GM13976 (cell line): ENCODE data around the gene LMX1A.

Experiments used
- DNase-seq: peaks from one replicate; pipeline ENCODE4 v3.0.0; 2012; ENCODE audit warnings: low spot score
- in situ Hi-C: fragments of 300-500 bp; cut with MboI; formaldehyde crosslinking; loops from one replicate; pipeline ENCODE4 v1.12.0; 2022; ENCODE audit warnings: low sequenced_read_pairs, mixed read lengths, inconsistent platforms; ENCODE audit not compliant: unreplicated experiment
- TF ChIP-seq, protein P1 (sequence below): IDR thresholded peaks from 2 replicates; pipeline ENCODE4 v1.5.1; 2012; ENCODE audit warnings: borderline replicate concordance, mild to moderate bottlenecking; ENCODE audit not compliant: insufficient read depth; ENCODE audit errors: extremely low read depth, missing control alignments, control extremely low read depth

Gene LMX1A

DNA sequence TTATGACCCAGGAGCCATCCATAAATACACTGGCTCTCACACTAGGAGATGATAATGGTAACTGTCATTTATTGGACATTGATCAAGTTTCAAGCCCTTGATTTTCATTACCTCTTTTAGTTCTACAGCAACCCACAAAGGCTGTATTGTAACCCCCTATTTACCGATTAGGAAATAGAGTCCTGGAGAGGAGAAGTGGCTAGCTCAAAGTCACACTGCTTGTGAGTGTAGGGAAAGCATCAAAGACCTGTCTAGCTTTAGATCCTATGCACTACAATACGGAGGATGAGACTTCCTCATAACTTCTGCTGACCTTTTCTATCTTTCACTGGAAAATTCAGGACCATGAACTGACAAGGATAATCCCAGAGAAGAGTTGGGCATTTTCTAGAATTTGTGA is 115.2 kb downstream of the LMX1A start:
- in situ Hi-C loops, result no loop called here
- TF ChIP-seq, protein P1, sequence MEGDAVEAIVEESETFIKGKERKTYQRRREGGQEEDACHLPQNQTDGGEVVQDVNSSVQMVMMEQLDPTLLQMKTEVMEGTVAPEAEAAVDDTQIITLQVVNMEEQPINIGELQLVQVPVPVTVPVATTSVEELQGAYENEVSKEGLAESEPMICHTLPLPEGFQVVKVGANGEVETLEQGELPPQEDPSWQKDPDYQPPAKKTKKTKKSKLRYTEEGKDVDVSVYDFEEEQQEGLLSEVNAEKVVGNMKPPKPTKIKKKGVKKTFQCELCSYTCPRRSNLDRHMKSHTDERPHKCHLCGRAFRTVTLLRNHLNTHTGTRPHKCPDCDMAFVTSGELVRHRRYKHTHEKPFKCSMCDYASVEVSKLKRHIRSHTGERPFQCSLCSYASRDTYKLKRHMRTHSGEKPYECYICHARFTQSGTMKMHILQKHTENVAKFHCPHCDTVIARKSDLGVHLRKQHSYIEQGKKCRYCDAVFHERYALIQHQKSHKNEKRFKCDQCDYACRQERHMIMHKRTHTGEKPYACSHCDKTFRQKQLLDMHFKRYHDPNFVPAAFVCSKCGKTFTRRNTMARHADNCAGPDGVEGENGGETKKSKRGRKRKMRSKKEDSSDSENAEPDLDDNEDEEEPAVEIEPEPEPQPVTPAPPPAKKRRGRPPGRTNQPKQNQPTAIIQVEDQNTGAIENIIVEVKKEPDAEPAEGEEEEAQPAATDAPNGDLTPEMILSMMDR, result no peak
- no peak for DNase-seq

DNA sequence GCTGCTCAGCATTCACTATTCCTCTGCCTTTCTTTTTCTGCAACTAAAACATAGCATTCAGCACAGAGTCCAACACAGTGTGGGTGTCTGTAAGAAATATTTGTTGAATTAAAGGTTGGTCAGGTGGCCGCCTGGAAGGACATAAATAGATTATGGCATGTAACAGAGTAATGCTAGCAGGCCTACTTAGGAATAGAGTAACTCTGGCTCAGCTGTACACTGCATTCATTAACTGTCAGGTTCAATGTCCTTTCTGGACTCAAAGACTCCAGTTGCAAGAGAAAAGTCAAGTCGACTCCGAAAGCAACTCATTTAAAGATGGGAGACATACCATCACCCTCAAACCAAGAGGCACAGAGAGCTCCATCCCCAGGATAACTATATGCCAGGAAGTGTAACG is 116.0 kb downstream of the LMX1A start:
- in situ Hi-C loops, result no loop called here
- TF ChIP-seq, protein P1, result no peak
- no peak for DNase-seq

DNA sequence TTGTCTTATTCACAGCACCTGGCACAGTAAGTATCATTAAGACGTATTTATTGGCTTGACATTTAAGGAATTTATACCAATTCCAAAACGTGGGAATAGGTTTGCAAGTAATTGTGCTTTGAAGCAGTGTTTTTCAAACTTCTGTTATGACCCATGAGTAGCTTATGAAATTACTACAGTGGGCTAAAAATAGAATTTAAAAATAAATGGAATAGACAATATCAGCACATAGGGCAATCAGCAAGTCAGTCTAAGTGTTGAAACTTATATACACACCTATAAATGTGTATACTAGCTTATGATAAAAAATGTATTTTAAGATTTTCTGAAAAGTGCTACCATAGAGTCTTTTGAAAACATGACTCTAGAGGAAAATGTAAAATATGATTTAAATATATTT is 116.6 kb downstream of the LMX1A start:
- in situ Hi-C loops, result no loop called here
- no peak for DNase-seq

GRCh38 chr1:165235777-165236291 is 120.7 kb downstream of the LMX1A start:
- in situ Hi-C loops, result no loop called here
- DNase-seq, result peak; percentile 33

More for the DNA sequence above, 116.6 kb downstream of the LMX1A start:
- TF ChIP-seq, protein P1, result no peak

GRCh38 chr1:165235155-165235776 is 121.2 kb downstream of the LMX1A start:
- TF ChIP-seq, protein P1, result no peak
- DNase-seq, result no peak
- in situ Hi-C loops, result no loop called here

More at GRCh38 chr1:165235777-165236291, 120.7 kb downstream of the LMX1A start:
- TF ChIP-seq, protein P1, result no peak

DNA sequence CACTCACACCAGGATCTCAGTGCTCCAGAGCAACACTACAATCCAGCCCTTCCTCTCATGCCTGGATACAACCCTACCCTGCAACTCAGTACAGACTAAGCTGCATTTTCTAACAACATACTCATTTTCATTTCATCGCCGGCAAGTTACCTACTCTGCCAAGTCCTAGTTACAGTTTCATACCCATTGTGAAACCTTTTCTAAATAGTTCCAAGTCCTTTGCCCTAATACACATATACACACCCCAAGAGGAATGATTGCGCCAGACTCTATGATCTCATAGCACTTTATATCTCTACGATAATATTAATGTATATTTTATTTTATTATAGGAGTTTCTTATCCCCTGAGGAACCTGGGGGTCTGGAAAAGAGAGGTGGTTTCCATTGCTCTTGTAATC is 122.4 kb downstream of the LMX1A start:
- TF ChIP-seq, protein P1, result no peak
- in situ Hi-C loops, result no loop called here
- DNase-seq, result no peak

- in situ Hi-C loops, result no loop called here
- no peak for DNase-seq
- TF ChIP-seq, protein P1, result no peak
Measured at GRCh38 chr1:165228676-165229075, 127.8 kb downstream of the LMX1A start.
